GM18505 (cell line): Measurements from ENCODE around the gene RPRM.
"Not testable (repeated sequence)": the region's sequence is repeated elsewhere in the genome, so short reads cannot be mapped to it uniquely, and the experiment has no call there.

Experiments
- ATAC-seq: cut with Tn5 transposase; IDR thresholded peaks from one replicate; pipeline ENCODE4 v1.9.1; 2021; ENCODE audit not compliant: unreplicated experiment
- POLR2A ChIP-seq: IDR thresholded peaks from 4 replicates; pipeline ENCODE4 v1.6.1; 2011; ENCODE audit warnings: borderline replicate concordance; ENCODE audit not compliant: insufficient read depth, insufficient read length; ENCODE audit errors: extremely low read depth

Gene RPRM

GRCh38 chr2:153478289-153479261 is at the start of gene RPRM:
Gene RPRM, minus strand, starts transcription at chr2:153478762. Its CDS starts 197 bp downstream, at chr2:153478565.
- no peak for TF ChIP-seq POLR2A
- peak; percentile 95 for ATAC-seq

DNA sequence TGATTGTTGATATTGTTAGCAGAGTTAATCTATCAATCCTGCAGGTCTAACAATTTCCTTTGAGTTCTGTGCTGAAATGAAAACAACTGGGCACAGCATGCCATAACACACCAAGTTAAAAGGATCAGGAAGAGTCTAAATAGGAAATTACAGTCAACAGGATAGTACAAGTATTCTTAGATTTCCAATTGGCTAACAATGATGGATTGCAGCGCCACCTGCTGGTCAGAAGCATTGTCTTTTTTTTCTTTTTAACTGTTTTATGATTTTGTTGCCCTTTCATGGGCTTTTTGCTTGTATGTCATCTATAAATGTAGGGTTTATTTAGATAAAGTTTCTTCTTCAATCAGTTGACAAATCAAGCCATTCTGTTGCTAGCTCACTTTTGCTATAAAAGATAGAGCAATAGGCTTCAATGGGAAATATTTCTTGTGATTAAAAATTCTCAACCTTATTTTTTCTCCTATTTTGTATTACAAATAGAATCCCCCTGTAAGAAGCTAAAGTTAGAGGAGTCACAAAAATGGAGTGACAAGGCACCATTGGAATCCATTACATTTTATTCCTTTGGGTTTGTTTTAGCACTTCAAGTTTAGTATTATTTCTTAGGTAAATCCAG is 40.8 kb upstream of the RPRM start:
- ATAC-seq = no peak
- no peak for TF ChIP-seq POLR2A

- no peak for TF ChIP-seq POLR2A
- ATAC-seq = no peak
These were observed 33.8 kb upstream of the RPRM start for GRCh38 chr2:153512331-153512730.

- no peak for ATAC-seq
- no peak for TF ChIP-seq POLR2A
These were observed 32.4 kb upstream of the RPRM start for GRCh38 chr2:153510996-153511395.

GRCh38 chr2:153509133-153509532 is 30.6 kb upstream of the RPRM start:
- TF ChIP-seq POLR2A = no peak
- no peak for ATAC-seq

DNA sequence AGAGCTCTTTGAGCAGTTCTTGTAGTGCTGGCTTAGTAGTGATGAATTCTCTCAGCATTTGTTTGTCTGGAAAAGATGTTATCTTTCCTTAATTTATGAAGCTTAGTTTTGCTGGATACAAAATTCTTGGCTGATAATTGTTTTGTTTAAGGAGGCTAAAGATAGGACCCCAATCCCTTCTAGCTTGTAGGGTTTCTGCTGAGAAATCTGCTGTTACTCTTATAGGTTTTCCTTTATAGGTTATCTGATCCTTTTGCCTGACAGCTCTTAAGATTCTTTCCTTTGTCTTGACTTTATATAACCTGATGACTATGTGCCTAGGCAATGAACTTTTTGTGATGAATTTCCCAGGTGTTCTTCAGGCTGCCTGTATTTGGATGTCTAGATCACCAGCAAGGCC is 27.9 kb upstream of the RPRM start:
- ATAC-seq = not testable (repeated sequence)

DNA sequence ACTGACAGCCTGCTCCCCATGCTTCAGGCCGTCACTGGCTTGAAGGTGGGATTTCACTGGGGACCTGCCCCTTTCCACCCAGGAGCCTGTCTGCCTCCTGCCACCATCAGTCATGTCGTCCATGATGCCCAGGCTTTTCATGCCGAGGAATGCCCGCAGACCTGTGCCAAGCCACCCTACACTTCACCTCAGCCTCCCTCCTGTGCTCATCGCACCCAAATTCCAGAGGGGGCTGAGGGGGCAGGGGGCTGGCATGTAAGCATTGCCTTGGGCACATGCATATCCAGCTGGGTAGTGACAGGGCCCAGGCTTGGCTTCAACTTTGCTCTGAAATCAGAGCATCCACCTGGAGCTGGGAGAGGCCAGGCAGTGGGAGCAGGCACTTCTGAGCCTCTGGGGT is 20.9 kb upstream of the RPRM start:
- TF ChIP-seq POLR2A = no peak
- no peak for ATAC-seq

DNA sequence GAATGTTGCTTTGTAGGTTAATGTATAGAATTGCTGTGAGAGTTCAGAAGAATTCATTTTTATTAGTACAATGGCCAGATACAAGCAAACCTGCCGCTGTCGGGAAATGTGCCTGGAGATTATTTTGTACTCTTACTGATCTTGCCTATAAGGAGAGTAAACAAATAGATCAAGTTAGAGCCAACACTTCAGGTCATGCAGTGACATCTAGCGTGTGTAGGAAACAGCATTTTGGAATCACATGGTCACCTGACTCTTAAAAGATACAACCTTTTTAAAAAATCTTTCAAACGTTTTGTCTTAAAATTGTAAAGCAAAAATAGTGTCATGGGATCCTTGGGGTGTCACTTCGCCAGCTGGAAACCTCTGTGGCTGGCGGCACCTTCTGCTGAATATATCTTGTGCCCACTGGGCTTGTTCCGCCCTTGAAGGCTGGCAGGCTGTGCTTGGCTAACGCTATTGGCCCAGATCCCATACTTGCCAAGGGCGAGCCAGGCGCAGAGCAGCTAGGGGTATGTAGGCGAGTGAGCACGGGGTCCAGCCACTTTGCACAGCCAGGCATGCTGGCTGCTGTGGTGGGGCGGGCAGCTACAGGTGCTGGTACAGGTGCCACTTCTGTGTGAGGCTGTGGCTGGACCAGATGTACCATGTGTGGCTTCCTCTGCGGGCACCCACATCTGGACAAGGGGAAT is 19.5 kb upstream of the RPRM start:
- ATAC-seq = no peak
- TF ChIP-seq POLR2A = no peak

DNA sequence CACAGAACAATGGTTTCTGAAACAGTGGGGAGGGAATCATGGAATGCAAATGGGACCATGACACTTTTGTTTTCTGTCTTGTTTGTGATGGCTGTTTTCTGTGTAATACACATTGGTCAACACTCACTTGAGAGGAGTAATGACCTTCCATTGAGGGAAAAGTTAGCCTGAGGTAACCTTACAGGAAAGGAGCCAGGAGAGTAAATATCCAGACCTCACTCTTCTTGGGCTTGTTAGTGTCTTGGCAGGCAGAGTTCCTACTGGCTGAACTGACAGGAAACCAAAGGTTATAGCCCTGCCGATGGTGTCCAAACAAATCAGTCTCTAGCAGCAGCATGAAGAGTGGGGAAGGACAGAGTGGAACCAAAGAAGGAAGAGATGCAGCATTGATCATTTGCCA is 17.2 kb upstream of the RPRM start:
- no peak for ATAC-seq
- TF ChIP-seq POLR2A = no peak

- no peak for TF ChIP-seq POLR2A
- ATAC-seq = no peak
These were observed 9.5 kb upstream of the RPRM start for GRCh38 chr2:153488072-153488471.

- no peak for ATAC-seq
- TF ChIP-seq POLR2A = no peak
These were observed 8.9 kb upstream of the RPRM start for GRCh38 chr2:153487448-153487847.

DNA sequence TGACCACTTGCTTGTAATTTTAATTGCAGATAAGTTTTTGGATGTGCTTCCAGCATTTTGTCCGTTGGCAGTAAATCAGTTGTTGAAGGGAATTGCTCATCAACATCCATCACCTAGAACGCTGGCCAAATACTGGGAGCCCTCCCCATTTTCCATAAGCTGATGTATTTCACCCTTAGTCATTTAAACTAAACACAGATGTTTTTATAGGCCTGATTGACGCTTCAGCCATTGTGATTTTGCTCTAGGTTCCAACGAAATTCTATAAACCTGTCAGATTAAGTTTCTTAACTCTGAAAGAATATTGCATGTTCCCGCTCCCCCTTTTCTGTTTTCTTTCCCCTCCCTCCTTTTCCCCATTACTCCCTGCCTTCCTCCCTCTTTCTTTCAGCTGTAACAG is 1.0 kb upstream of the RPRM start:
- ATAC-seq = no peak
- TF ChIP-seq POLR2A = no peak

DNA sequence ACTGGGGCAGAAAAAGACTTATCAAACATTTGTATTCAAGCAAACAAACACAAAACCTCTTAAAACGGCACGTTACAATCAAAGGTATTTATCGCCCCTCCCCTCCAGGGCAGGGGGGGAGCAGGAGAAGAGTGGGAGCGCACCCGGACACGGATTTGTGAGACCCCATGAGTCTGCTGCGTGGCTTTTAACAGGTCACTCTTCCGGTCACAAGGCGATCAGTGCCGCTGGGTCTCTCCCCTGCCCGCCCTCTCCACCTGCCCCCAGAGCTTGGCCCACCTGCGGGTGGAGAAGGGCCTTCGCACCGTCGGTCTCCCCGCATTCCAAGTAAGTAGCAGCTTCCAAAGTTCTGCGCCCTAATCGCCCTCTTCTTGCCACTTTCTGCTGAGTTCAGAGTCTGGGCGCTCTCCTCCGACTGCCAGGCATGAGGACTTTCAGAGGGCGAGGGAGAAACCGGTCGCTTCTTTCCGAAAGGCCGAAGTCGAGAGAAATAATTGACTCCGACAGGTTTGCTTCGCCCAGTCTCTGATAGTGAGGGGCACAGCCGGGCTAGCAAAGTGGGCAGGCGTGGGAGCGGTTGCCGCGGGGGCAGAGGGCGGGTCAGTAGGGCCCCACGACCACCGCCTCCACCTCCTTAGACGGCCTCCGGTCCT is 800 bp downstream of the RPRM start:
- no peak for TF ChIP-seq POLR2A
- ATAC-seq = no peak
